Natural killer cell (primary cell): ENCODE results near the gene MACIR. TPM values are rescaled to one million over a fixed set of nuclear protein-coding genes. Genes with fewer than 3 reads are reported as not detected.

Source experiments
- ATAC-seq, 3 donors: fragments of 150-1000 bp in 2 of 3; fragments of 200-7000 bp in 1 of 3; cut with Tn5 transposase; 1 replicate in 1 of 3; 2 replicates in 2 of 3; pipeline ENCODE4 v1.10.0; 2021; ENCODE audit warnings: mild to moderate bottlenecking in 2 of 3, moderate library complexity in 2 of 3
- DNase-seq, 2 donors: peaks; one replicate each; pipeline versions ENCODE4 v3.0.0 to v3.0.0-alpha.2; 2013 to 2021; ENCODE audit warnings: mixed read lengths in 1 of 2
- H3K27ac ChIP-seq: one replicate; pipeline ENCODE4 v1.5.1; 2013; ENCODE audit warnings: mild to moderate bottlenecking, low read length
- H3K27me3 ChIP-seq: one replicate; pipeline ENCODE4 v1.6.1; 2013; ENCODE audit warnings: low read length; ENCODE audit not compliant: control insufficient read depth, insufficient read depth
- H3K36me3 ChIP-seq: one replicate; pipeline ENCODE4 v1.6.1; 2013; ENCODE audit warnings: low read length; ENCODE audit not compliant: control insufficient read depth, insufficient read depth
- H3K4me1 ChIP-seq: one replicate; pipeline ENCODE4 v1.6.1; 2013; ENCODE audit warnings: low read length; ENCODE audit not compliant: control insufficient read depth, insufficient read depth
- H3K4me3 ChIP-seq: one replicate; pipeline ENCODE4 v1.5.1; 2013; ENCODE audit warnings: low read length
- H3K9me3 ChIP-seq: one replicate; pipeline ENCODE4 v1.6.1; 2013; ENCODE audit warnings: low read length; ENCODE audit not compliant: control insufficient read depth, insufficient read depth
- H3K27ac Mint-ChIP-seq, 2 donors: one replicate each; pipeline ENCODE4 v1.8.0; 2022; ENCODE audit warnings: mild to moderate bottlenecking in 2 of 2, mixed read lengths in 2 of 2, moderate library complexity in 1 of 2
- H3K27me3 Mint-ChIP-seq, 2 donors: one replicate each; pipeline ENCODE4 v1.8.0; 2022; ENCODE audit warnings: low read depth in 2 of 2, mixed read lengths in 2 of 2
- H3K36me3 Mint-ChIP-seq: one replicate; pipeline ENCODE4 v1.8.0; 2022; ENCODE audit warnings: mixed read lengths
- H3K4me1 Mint-ChIP-seq, 2 donors: one replicate each; pipeline ENCODE4 v1.8.0; 2022; ENCODE audit warnings: mixed read lengths in 2 of 2
- H3K4me3 Mint-ChIP-seq: one replicate; pipeline ENCODE4 v1.8.0; 2022; ENCODE audit warnings: mild to moderate bottlenecking, moderate library complexity, mixed read lengths
- H3K9me3 Mint-ChIP-seq, 2 donors: one replicate each; pipeline ENCODE4 v1.8.0; 2022; ENCODE audit warnings: mixed read lengths in 2 of 2
- WGBS: methylation state at CpG from one replicate; pipeline ENCODE4 v1.1.7; 2013; ENCODE audit warnings: missing lambda C conversion rate; ENCODE audit not compliant: insufficient coverage; 5-methylcytosine and 5-hydroxymethylcytosine counted together
- intact Hi-C: fragments of 100-400 bp; cut with micrococcal nuclease; formaldehyde crosslinking; loops from one replicate; pipeline ENCODE4 v1.14.2; 2022
- total RNA-seq, 4 donors: library from RNA; stranded (reverse); fragments of 120-200 nt in 1 of 4; gene quantifications; one replicate each; pipeline versions ENCODE4 v1.2.3 to v1.2.4, GENCODE V29; 2013 to 2022
- TF ChIP-seq, protein P1 (sequence below): fragments of 200-600 bp; IDR thresholded peaks from one replicate; pipeline ENCODE4 v1.8.0; 2022; ENCODE audit warnings: antibody characterized with exemption

The MACIR gene
- total RNA-seq, 3 donors from 2014 or later (not counting 1 experiment from before 2014, with no cell fraction given): 1.5 to 5.3 (median 2.7) TPM

DNA sequence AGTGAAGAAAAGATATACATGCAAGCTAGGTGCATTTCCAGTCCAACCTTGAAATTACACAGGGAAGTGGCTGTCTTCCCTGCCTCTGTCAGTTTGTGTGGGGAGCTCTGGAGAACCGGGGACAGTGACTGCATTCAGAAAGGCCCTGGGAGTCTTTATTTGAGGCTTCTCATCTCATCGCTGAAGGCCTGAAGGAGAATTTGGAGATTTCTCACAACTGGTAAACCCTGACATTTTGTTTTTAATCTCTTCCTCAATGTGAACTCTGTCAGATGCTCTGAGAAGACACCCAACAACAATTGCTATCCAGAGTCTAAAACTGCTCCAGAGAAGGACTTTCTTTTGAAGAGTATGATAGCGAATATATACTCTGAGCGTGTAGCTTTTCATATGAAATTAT, 33.0 kb downstream of the MACIR start:
- Mint-ChIP-seq H3K27ac (no peak overlapping the region), H3K9me3 (no peaks in the 10 kb centered on the region), H3K36me3 (no peaks in the 10 kb centered on the region), H3K27me3 (no peaks in the 10 kb centered on the region), H3K4me3 (no peak overlapping the region), H3K4me1 (no peaks in the 10 kb centered on the region)
- 98% methylated on average over 4 of the region's 4 CpGs for WGBS
- Histone ChIP-seq H3K4me3 (no peak overlapping the region), H3K4me1 (no peaks in the 10 kb centered on the region), H3K27ac (no peak overlapping the region), H3K27me3 (no peaks in the 10 kb centered on the region), H3K36me3 (no peaks in the 10 kb centered on the region), H3K9me3 (no peaks in the 10 kb centered on the region)
- TF ChIP-seq, protein P1, sequence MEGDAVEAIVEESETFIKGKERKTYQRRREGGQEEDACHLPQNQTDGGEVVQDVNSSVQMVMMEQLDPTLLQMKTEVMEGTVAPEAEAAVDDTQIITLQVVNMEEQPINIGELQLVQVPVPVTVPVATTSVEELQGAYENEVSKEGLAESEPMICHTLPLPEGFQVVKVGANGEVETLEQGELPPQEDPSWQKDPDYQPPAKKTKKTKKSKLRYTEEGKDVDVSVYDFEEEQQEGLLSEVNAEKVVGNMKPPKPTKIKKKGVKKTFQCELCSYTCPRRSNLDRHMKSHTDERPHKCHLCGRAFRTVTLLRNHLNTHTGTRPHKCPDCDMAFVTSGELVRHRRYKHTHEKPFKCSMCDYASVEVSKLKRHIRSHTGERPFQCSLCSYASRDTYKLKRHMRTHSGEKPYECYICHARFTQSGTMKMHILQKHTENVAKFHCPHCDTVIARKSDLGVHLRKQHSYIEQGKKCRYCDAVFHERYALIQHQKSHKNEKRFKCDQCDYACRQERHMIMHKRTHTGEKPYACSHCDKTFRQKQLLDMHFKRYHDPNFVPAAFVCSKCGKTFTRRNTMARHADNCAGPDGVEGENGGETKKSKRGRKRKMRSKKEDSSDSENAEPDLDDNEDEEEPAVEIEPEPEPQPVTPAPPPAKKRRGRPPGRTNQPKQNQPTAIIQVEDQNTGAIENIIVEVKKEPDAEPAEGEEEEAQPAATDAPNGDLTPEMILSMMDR: no peak
- intact Hi-C loops: no loop called here
- ATAC-seq: no peak
- DNase-seq: no peak

DNA sequence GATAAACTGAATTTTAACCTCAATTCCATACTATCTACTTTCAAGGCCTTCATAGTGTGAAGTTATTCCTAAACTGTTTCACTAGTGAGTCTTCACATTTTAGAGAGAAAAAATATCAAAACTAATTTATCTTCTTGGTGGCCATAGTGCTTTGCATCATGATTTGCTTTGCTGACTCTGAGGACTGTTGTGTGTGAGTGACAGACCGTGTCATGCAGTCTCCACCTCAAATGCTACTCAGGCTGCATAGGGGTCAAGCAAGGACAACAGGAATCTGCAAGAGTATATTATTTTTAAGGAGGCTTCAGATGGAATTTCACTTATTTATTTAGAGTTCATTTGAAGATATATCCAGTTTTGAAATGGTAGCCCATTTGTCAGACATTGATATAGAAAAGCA, 34.5 kb downstream of the MACIR start:
- no peaks in the 10 kb centered on the region for H3K4me1 Mint-ChIP-seq
- intact Hi-C loops: no loop called here
- H3K27ac ChIP-seq: no peak overlapping the region
- TF ChIP-seq, protein P1: no peak
- 81% methylated on average over 1 of the region's 1 CpG for WGBS
- H3K4me3 Mint-ChIP-seq: no peak overlapping the region
- H3K27me3 Mint-ChIP-seq: no peaks in the 10 kb centered on the region
- no peak overlapping the region for H3K27ac Mint-ChIP-seq
- DNase-seq: no peak
- H3K36me3 Mint-ChIP-seq: no peaks in the 10 kb centered on the region
- no peak overlapping the region for H3K4me3 ChIP-seq
- H3K36me3 ChIP-seq: no peaks in the 10 kb centered on the region
- H3K27me3 ChIP-seq: no peaks in the 10 kb centered on the region
- no peak for ATAC-seq
- no peaks in the 10 kb centered on the region for H3K9me3 Mint-ChIP-seq
- no peaks in the 10 kb centered on the region for H3K9me3 ChIP-seq
- no peaks in the 10 kb centered on the region for H3K4me1 ChIP-seq

DNA sequence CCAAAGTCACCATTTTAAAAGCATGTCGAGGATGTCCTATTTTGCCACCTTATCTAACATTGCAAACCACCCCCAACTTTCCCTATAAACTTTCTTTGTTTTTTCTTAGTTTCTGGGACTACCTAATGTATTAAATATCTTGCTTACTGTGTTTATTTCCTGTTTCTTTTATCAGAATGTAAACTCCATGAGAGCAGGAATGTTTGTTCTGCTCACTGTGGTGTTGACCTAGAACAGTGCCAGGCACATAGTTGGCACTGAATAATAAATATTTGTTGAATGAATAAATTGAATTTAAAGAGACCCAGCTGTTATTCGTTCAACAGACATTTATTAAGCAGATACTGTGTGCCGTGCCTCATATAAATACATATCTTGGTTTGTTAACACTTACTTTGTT, 35.2 kb downstream of the MACIR start:
- Mint-ChIP-seq H3K4me1 (no peaks in the 10 kb centered on the region), H3K36me3 (no peaks in the 10 kb centered on the region), H3K9me3 (no peaks in the 10 kb centered on the region), H3K27me3 (no peaks in the 10 kb centered on the region), H3K4me3 (no peak overlapping the region), H3K27ac (no peak overlapping the region)
- WGBS: no CpG with 5 or more reads among the region's 3 CpGs
- no peaks in the 10 kb centered on the region for H3K9me3 ChIP-seq
- H3K27me3 ChIP-seq: no peaks in the 10 kb centered on the region
- no peaks in the 10 kb centered on the region for H3K36me3 ChIP-seq
- DNase-seq (no peak), ATAC-seq (no peak)
- H3K4me3 ChIP-seq: no peak overlapping the region
- TF ChIP-seq, protein P1: no peak
- H3K4me1 ChIP-seq: no peaks in the 10 kb centered on the region
- H3K27ac ChIP-seq: no peak overlapping the region
- intact Hi-C loops: no loop called here

DNA sequence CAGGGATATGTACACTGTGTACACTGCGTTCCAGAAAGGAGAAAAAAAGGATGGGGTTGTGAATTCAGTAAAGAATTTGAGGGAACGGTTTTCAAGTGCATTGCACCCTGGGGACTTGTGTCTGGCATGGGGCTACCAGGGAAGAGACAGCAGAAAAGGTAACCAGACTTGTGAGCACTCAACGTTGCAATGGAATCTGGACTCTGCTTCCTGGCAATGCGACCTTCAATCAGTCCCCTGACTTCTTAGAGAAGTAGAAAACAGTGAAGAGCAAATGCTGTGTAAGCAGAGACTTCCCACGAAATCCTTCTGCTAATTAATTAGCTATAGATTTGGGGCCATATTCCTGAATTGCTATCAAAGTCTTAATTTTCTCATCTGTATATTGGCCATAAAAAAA, 36.3 kb downstream of the MACIR start:
- no peaks in the 10 kb centered on the region for H3K9me3 Mint-ChIP-seq
- H3K36me3 ChIP-seq: no peaks in the 10 kb centered on the region
- WGBS: 82% methylated on average over 5 of the region's 5 CpGs
- no peaks in the 10 kb centered on the region for H3K27me3 Mint-ChIP-seq
- no peak overlapping the region for H3K27ac Mint-ChIP-seq
- intact Hi-C loops: no loop called here
- ATAC-seq: no peak
- H3K27me3 ChIP-seq: no peaks in the 10 kb centered on the region
- H3K4me1 Mint-ChIP-seq: no peaks in the 10 kb centered on the region
- TF ChIP-seq, protein P1: no peak
- no peaks in the 10 kb centered on the region for H3K4me1 ChIP-seq
- no peaks in the 10 kb centered on the region for H3K9me3 ChIP-seq
- H3K4me3 Mint-ChIP-seq: no peak overlapping the region
- H3K27ac ChIP-seq: no peak overlapping the region
- no peaks in the 10 kb centered on the region for H3K36me3 Mint-ChIP-seq
- H3K4me3 ChIP-seq: no peak overlapping the region
- DNase-seq: no peak
